Ovary (tissue), 9 donors: ENCODE data around the gene ARMC12. TPM values are rescaled to one million over a fixed set of nuclear protein-coding genes. Genes with fewer than 3 reads are reported as not detected.

Source experiments
- DNase-seq, 5 donors: peaks; one replicate each; pipeline ENCODE4 v3.0.0-alpha.2; 2019 to 2020
- H3K27ac ChIP-seq, 2 donors: fragments of 200-600 bp; one replicate each; pipeline versions ENCODE4 v1.5.1 to v1.8.0; 2019 to 2022
- H3K27me3 ChIP-seq: fragments of 200-600 bp; one replicate; pipeline ENCODE4 v1.8.0; 2022
- H3K36me3 ChIP-seq: fragments of 200-600 bp; sonication (generic); one replicate; pipeline ENCODE4 v1.5.1; 2019
- H3K4me1 ChIP-seq: one replicate; pipeline ENCODE4 v1.8.1; 2013; ENCODE audit warnings: mild to moderate bottlenecking, moderate library complexity; ENCODE audit not compliant: insufficient read depth
- H3K4me3 ChIP-seq: fragments of 200-600 bp; sonication (generic); one replicate; pipeline ENCODE4 v1.5.1; 2017
- H3K9me3 ChIP-seq, 2 donors: fragments of 200-600 bp in 1 of 2; sonication (generic) in 1 of 2; one replicate each; pipeline versions ENCODE4 v1.5.1 to v1.8.1; 2013 to 2019; ENCODE audit warnings: mild to moderate bottlenecking in 1 of 2, moderate library complexity in 1 of 2
- EP300 ChIP-seq: sonication (generic); formaldehyde crosslinking; IDR thresholded peaks from one replicate; pipeline ENCODE4 v1.6.1; 2017; ENCODE audit warnings: antibody characterized with exemption
- POLR2A ChIP-seq: fragments of 450-650 bp; IDR thresholded peaks from one replicate; pipeline ENCODE4 v1.6.1; 2017; ENCODE audit warnings: antibody characterized with exemption, mild to moderate bottlenecking, moderate library complexity
- WGBS, 3 donors: extraction: QIAGEN DNeasy Blood & Tissue Kit in 1 of 3; methylation state at CpG; one replicate each; pipeline versions ENCODE4 v1.1.5 to v1.1.7; 2013 to 2017; 5-methylcytosine and 5-hydroxymethylcytosine counted together
- intact Hi-C, 4 donors: fragments of 100-400 bp; cut with DNase I; formaldehyde crosslinking; loops; one replicate each; pipeline versions ENCODE4 v1.11.0 to v1.15.1; 2022 to 2023
- polyA plus RNA-seq, 2 donors: library from polyadenylated mRNA; stranded (reverse); fragments of 200-250 nt in 1 of 2; fragments of 350-450 nt in 1 of 2; fragmentation: Illumina TruSeq in 1 of 2; extraction: RNeasy Lipid Tissue Mini Kit (QIAGEN cat#74804) in 1 of 2; gene quantifications; one replicate each; pipeline ENCODE4 v1.2.3, GENCODE V29; 2013 to 2014
- total RNA-seq, 7 donors: library from RNA; depleted of rRNA in 2 of 7; stranded (reverse); fragments of >200 nt in 2 of 7; fragmentation: NEBNext Ultra II Directional in 3 of 7; extraction: Animal tissue kit (Norgen Biotek cat#: 25700) in 3 of 7; gene quantifications; one replicate each; pipeline versions ENCODE4 v1.1.0 to v1.2.4, GENCODE V29; 2016 to 2023
- TF ChIP-seq, protein P1 (sequence below), 3 donors: fragments of 450-650 bp in 2 of 3; fragments of 200-600 bp in 1 of 3; IDR thresholded peaks; one replicate each; pipeline versions ENCODE4 v1.5.1 to v1.8.0; 2016 to 2022; ENCODE audit warnings: antibody characterized with exemption in 3 of 3, mild to moderate bottlenecking in 1 of 3
- donor health status: DM: no; HTN: no; CAD: no; lungs with moderate emphysema.
- donor health status: DM: no; HTN: no; CAD: no.
- donor health status: Bipolar disorder and iron deficiency.
- donor health status: DM: yes; HTN: yes; CAD: no.
- donor health status: DM: no; HTN: no; CAD: no.
- donor health status: DM: yes; HTN: yes; CAD: no.

The ARMC12 gene
- total and polyA plus RNA-seq, 9 donors: 0.34 to 1.9 (median 1.0) TPM

DNA sequence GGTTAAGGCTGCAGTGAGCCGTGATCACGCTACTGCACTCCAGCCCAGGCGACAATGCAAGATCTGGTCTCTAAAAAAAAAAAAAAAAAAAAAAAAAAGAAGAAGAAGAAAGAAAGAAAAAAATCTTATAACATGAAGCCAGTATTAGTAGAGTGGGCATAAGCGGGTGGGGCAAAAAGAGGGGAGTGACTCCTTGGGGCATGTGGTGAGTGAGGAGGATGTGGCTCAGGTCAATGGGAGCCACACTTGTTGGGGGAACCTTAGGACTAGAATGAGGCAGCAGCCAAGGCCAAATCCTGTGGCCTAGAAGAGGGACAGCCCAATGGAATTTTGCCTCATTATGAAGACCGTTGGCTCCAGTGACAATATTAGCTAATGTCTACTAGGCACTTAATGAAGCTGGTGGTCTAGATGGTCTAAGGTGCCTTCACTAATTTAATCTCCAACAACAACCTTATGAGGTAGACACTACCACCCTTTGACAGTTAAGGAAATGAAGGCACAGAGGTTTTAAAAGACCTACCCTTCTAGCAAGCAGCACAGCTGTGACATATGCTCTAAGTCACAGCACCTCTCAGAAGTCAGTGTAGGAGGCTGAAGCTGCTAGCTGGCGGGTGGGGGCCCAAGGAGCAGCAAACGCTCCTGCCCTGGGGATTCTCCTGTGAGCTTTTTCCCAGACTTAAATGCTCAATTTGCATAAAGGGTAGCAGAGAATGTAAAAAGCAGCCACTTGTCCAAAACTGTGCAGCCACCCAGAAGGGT lies 23.6 kb upstream of the ARMC12 start:
- no peak for TF ChIP-seq EP300
- TF ChIP-seq POLR2A: no peak
- TF ChIP-seq, protein P1, sequence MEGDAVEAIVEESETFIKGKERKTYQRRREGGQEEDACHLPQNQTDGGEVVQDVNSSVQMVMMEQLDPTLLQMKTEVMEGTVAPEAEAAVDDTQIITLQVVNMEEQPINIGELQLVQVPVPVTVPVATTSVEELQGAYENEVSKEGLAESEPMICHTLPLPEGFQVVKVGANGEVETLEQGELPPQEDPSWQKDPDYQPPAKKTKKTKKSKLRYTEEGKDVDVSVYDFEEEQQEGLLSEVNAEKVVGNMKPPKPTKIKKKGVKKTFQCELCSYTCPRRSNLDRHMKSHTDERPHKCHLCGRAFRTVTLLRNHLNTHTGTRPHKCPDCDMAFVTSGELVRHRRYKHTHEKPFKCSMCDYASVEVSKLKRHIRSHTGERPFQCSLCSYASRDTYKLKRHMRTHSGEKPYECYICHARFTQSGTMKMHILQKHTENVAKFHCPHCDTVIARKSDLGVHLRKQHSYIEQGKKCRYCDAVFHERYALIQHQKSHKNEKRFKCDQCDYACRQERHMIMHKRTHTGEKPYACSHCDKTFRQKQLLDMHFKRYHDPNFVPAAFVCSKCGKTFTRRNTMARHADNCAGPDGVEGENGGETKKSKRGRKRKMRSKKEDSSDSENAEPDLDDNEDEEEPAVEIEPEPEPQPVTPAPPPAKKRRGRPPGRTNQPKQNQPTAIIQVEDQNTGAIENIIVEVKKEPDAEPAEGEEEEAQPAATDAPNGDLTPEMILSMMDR (IDR thresholded peaks at IDR 0.05): no peak
- Histone ChIP-seq H3K9me3 (no peaks in the 10 kb centered on the region), H3K36me3 (no peaks in the 10 kb centered on the region), H3K4me1 (peaks cover 7% of the 10 kb centered on the region), H3K27me3 (no peaks in the 10 kb centered on the region), H3K27ac (no peak overlapping the region), H3K4me3 (no peak overlapping the region)
- 93 to 95% (median 94%) methylated on average over 7 of the region's 7 CpGs for WGBS, 3 donors
- peak in 2 of 5 donors; percentile 7 to 12 for DNase-seq
- intact Hi-C loops: no loop called here

DNA sequence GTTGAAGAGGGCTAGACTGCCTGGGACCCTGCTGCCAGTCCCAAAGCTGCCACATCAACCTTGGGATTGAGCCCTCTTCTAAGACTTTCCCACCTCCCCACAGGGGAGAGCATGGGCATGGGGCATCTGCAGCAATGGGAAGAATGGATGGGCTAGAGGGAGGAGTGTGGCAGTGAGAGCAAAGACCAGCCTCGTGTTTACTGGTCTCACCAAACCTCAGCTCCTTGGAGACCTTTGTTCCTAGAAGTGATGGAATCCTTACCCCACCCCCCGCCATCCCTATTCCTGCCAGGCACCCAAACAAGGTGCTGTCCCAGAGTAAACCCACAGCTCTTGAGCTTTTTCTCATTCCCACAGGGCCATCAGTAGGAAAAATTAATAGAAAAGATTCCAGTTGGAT lies 20.0 kb upstream of the ARMC12 start:
- WGBS, 3 donors: 68 to 81% (median 79%) methylated on average over 2 of the region's 2 CpGs
- peak in 1 of 5 donors; percentile 6 for DNase-seq
- H3K4me1 ChIP-seq: peaks cover 20% of the 10 kb centered on the region
- no peak overlapping the region for H3K4me3 ChIP-seq
- TF ChIP-seq, protein P1 (IDR thresholded peaks at IDR 0.05): no peak
- no peaks in the 10 kb centered on the region for H3K27me3 ChIP-seq
- H3K27ac ChIP-seq: no peak overlapping the region
- no peaks in the 10 kb centered on the region for H3K36me3 ChIP-seq
- H3K9me3 ChIP-seq: no peaks in the 10 kb centered on the region
- intact Hi-C loops: no loop called here

DNA sequence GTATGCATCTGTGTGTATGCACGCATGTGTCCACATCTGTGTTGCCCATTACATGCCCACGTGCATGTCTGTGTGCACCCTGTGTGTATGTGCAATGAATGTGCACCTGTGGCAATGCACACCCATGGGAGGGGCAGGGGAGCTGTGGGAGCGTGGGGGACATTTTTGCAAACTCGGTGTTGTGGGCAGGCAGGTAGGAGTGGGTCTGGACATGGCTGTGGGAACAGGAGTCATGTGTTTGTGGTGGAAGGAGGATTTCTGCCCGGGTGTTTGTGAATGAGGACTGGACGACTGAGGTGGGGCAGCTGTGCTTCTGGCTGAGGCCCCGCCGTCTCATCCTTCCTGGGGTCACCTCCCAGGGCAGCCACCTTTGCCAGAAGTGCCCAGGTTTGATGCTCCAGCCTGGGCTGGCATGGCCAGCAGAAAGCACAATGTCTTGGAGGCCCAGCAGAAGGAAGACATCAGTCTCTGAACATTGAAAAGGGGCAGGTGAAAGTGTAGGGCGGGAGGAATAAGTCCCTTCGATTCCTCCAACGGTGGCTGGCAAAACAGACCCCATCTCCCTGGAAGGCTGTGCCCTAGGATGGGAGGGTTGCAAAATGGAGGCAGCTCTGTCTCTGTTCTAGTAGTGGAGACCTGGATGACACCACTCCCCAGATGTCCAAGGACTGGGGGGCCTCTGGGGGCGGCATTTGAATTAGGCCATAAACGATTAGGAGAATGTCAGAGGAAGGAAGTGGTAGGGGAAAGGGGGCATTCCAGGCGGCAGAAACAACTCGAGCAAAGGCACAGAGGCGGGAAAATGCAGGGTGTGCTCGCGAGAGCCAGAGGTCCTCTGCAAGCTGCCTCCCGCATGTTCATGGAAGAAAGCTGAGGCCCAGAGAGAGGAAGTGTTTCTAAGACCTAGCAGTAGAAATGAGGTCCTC lies 19.1 kb upstream of the ARMC12 start:
- peak in 1 of 5 donors; percentile 17 for DNase-seq

DNA sequence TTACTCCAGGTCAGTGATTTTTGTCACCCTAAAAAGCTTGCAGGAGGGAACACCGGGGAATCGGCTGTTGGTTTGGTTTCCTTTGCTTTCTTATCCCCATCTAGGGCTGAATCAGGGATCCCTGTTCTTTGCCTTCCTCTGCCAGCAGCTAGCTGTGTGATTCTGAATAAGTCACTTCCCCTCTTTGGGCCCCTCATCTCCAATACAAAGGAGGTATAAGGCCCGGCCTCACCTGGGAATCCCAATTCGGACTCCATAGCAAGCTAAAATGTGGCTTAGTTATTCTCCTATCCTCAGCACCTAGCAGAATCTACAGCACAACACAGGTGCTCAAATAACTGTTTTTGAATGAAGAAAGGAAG lies 18.5 kb upstream of the ARMC12 start:
- Histone ChIP-seq H3K27ac (peak overlapping the region; percentile 58 to 65), H3K4me3 (no peak overlapping the region), H3K36me3 (no peaks in the 10 kb centered on the region), H3K9me3 (no peaks in the 10 kb centered on the region), H3K27me3 (no peaks in the 10 kb centered on the region), H3K4me1 (peaks cover 25% of the 10 kb centered on the region)
- DNase-seq: peak in 1 of 5 donors; percentile 11
- no peak for TF ChIP-seq POLR2A
- TF ChIP-seq, protein P1 (IDR thresholded peaks at IDR 0.05): no peak
- no peak for TF ChIP-seq EP300
- WGBS, 3 donors: 86 to 87% (median 86%) methylated on average over 4 of the region's 4 CpGs
- intact Hi-C loops: no loop called here

More for the DNA sequence above, 19.1 kb upstream of the ARMC12 start:
- WGBS, 3 donors: 73 to 77% (median 74%) methylated on average over 19 of the region's 19 CpGs
- TF ChIP-seq POLR2A (no peak), EP300 (no peak)
- TF ChIP-seq, protein P1 (IDR thresholded peaks at IDR 0.05): no peak
- Histone ChIP-seq H3K4me1 (peaks cover 23% of the 10 kb centered on the region), H3K36me3 (no peaks in the 10 kb centered on the region), H3K27ac (peak overlapping the region; percentile 58 to 65), H3K27me3 (no peaks in the 10 kb centered on the region), H3K9me3 (no peaks in the 10 kb centered on the region), H3K4me3 (no peak overlapping the region)
- intact Hi-C loops: no loop called here
